ENCODE data around the gene CTCF. TPM values are rescaled to one million over a fixed set of nuclear protein-coding genes. Genes with fewer than 3 reads are reported as not detected.

Gene CTCF
- total and polyA plus RNA-seq, 2 donors (not counting 3 experiments of a cell fraction or from before 2014, with no cell fraction given): 20.7 to 40.0 TPM

DNA sequence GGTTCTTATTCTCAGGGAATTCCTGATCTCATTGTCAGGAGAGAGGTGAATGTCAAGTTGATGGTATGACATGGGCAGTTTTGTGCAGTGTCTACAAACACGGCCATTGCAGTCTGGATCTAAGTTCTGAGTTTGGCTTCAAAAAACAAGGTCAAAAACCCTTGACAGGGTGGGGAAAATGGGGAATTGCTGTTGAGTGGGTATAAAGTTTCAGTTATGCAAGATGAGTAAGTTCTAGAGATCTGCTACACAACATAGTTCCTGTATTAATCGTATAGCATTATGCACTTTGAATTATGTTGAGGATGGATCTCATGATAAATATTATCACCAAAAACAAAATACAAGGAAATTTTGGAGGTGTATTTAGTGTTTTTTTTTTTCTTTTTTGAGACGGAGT lies 46.0 kb downstream of the CTCF start:
- no peak overlapping the region for H3K4me2 ChIP-seq (ENCODE audit: insufficient read depth, low read length)
- intact Hi-C loops (cut with micrococcal nuclease): no loop called here
- TF ChIP-seq POLR2AphosphoS5 (IDR thresholded peaks at IDR 0.05; ENCODE audit: insufficient read depth, low read depth, low read length) (no peak), FOS (IDR thresholded peaks at IDR 0.05; ENCODE audit: borderline replicate concordance, insufficient read depth, low read length) (no peak)
- BruUV-seq (replicated peaks): no TSS peak
- dilution Hi-C loops (cut with MboI; ENCODE audit: extremely low pct_ligation_motif_present, low sequenced_read_pairs): no loop called here
- no peak overlapping the region for H3K9ac ChIP-seq (replicated peaks; ENCODE audit: extremely low read depth, insufficient read depth, low read length)
- ChIA-PET CTCF (no interaction called here), POLR2A (no interaction called here)
- H2AFZ ChIP-seq (ENCODE audit: low read depth, low read length): no peak overlapping the region
- H3K4me3 ChIP-seq (replicated peaks in 1 of 3; ENCODE audit: insufficient read depth in 1 of 3, low read depth in 1 of 3, low read length in 3 of 3): no peak overlapping the region
- H3K9me3 ChIP-seq (replicated peaks; ENCODE audit: control insufficient read depth, insufficient read depth, low read length): no peaks in the 10 kb centered on the region
- H3K9me1 ChIP-seq (replicated peaks; ENCODE audit: control insufficient read depth, extremely low read depth, insufficient read depth, low read length): no peaks in the 10 kb centered on the region
- peaks cover 22% of the 10 kb centered on the region for H3K79me2 ChIP-seq (ENCODE audit: control insufficient read depth, insufficient read depth, low read length)
- no peaks in the 10 kb centered on the region for H4K20me1 ChIP-seq (replicated peaks; ENCODE audit: control insufficient read depth, extremely low read depth, insufficient read depth, low read length)
- DNase-seq (ENCODE audit: low read depth, low spot score): no peak
- H3K4me1 ChIP-seq (ENCODE audit: control insufficient read depth, extremely low read depth, insufficient read depth, low read length): no peaks in the 10 kb centered on the region
- H3K27me3 ChIP-seq (ENCODE audit: control insufficient read depth in 2 of 2, insufficient read depth in 2 of 2, low read length in 2 of 2): no peaks in the 10 kb centered on the region
- no peak for FAIRE-seq
- peaks cover 8 to 9% of the 10 kb centered on the region in 2 experiments for H3K36me3 ChIP-seq (ENCODE audit: control insufficient read depth in 2 of 2, extremely low read depth in 1 of 2, insufficient read depth in 2 of 2, low read length in 2 of 2)
- no peak overlapping the region for H3K27ac ChIP-seq (ENCODE audit: insufficient read depth, low read depth, low read length)

DNA sequence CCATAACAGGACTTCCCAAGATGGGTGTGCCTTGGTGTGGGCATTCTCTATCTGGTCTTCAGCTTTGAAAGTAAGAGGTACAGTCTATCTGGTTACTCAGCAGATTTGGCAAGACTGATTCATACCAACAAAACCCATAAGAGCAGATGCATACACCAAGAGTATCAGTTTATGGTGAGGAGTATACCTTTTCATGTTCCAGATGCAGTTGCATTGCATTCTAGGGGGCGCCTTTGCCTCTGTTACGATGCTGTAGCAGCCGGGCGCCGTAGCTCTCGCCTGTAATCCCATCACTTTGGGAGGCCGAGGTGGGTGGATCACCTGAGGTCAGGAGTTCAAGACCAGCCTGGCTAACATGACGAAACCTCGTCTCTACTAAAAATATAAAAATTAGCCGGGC lies 51.5 kb downstream of the CTCF start:
- no TSS peak for BruUV-seq (replicated peaks)
- intact Hi-C loops (cut with micrococcal nuclease): loop anchor here (5.0 kb wide), 1 partner anchor 52 kb away; the partner anchor contains the start of gene CTCF
- Histone ChIP-seq H3K9ac (replicated peaks; ENCODE audit: extremely low read depth, insufficient read depth, low read length) (no peak overlapping the region), H3K27ac (ENCODE audit: insufficient read depth, low read depth, low read length) (no peak overlapping the region), H3K36me3 (ENCODE audit: control insufficient read depth in 2 of 2, extremely low read depth in 1 of 2, insufficient read depth in 2 of 2, low read length in 2 of 2) (peaks cover 13 to 15% of the 10 kb centered on the region in 2 experiments), H3K27me3 (ENCODE audit: control insufficient read depth in 2 of 2, insufficient read depth in 2 of 2, low read length in 2 of 2) (no peaks in the 10 kb centered on the region), H2AFZ (ENCODE audit: low read depth, low read length) (no peak overlapping the region), H3K9me3 (replicated peaks; ENCODE audit: control insufficient read depth, insufficient read depth, low read length) (no peaks in the 10 kb centered on the region), H3K4me1 (ENCODE audit: control insufficient read depth, extremely low read depth, insufficient read depth, low read length) (no peaks in the 10 kb centered on the region), H3K4me2 (ENCODE audit: insufficient read depth, low read length) (no peak overlapping the region), H3K4me3 (replicated peaks in 1 of 3; ENCODE audit: insufficient read depth in 1 of 3, low read depth in 1 of 3, low read length in 3 of 3) (no peak overlapping the region), H3K79me2 (ENCODE audit: control insufficient read depth, insufficient read depth, low read length) (peaks cover 5% of the 10 kb centered on the region), H3K9me1 (replicated peaks; ENCODE audit: control insufficient read depth, extremely low read depth, insufficient read depth, low read length) (no peaks in the 10 kb centered on the region), H4K20me1 (replicated peaks; ENCODE audit: control insufficient read depth, extremely low read depth, insufficient read depth, low read length) (no peaks in the 10 kb centered on the region)
- no peak for TF ChIP-seq JUN (IDR thresholded peaks at IDR 0.05; ENCODE audit: borderline replicate concordance, insufficient read depth, insufficient read length, low read depth)
- TF ChIP-seq, protein P1, sequence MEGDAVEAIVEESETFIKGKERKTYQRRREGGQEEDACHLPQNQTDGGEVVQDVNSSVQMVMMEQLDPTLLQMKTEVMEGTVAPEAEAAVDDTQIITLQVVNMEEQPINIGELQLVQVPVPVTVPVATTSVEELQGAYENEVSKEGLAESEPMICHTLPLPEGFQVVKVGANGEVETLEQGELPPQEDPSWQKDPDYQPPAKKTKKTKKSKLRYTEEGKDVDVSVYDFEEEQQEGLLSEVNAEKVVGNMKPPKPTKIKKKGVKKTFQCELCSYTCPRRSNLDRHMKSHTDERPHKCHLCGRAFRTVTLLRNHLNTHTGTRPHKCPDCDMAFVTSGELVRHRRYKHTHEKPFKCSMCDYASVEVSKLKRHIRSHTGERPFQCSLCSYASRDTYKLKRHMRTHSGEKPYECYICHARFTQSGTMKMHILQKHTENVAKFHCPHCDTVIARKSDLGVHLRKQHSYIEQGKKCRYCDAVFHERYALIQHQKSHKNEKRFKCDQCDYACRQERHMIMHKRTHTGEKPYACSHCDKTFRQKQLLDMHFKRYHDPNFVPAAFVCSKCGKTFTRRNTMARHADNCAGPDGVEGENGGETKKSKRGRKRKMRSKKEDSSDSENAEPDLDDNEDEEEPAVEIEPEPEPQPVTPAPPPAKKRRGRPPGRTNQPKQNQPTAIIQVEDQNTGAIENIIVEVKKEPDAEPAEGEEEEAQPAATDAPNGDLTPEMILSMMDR (IDR thresholded peaks at IDR 0.05; ENCODE audit: extremely low read depth in 1 of 2, insufficient read depth in 1 of 2, low read depth in 1 of 2, low read length in 2 of 2): peak in 1 of 2 donors; percentile 4
- dilution Hi-C loops (cut with MboI; ENCODE audit: extremely low pct_ligation_motif_present, low sequenced_read_pairs): no loop called here
- DNase-seq (ENCODE audit: low read depth, low spot score): no peak
- FAIRE-seq: no peak
- ChIA-PET POLR2A (no interaction called here), CTCF (interaction anchor here (1.1 to 1.2 kb wide), 3 partner anchors 20 to 93 kb away, joined by 3 read pairs; no protein-coding TSS in a partner anchor)

Data from endothelial cell of umbilical vein (primary cell).